ENCODE measurements around the gene MYO15A.

DNA sequence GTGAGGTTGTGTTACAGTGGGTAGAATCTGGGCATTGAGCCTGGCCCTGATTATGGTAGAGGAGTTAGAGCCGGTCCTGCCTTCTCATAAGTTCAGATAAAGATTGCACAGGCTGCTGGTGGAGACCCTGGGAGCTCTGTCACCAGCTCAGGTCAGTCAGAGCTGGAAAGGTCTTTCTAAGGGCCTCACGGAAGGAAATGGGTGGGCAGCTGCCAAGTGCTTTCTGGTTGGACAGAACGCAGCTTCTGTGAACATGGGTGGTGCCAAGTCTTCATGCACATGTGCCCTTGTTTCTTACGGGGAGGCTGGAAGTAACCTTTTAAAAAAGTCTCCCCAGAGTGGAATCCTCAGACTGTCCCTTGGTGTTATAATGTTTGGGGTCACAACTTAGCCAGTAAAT, 90.0 kb downstream of the MYO15A start:
- TF ChIP-seq EP300 (IDR thresholded peaks at IDR 0.05) (no peak), POLR2A (IDR thresholded peaks at IDR 0.05) (no peak)
- TF ChIP-seq, protein P1, sequence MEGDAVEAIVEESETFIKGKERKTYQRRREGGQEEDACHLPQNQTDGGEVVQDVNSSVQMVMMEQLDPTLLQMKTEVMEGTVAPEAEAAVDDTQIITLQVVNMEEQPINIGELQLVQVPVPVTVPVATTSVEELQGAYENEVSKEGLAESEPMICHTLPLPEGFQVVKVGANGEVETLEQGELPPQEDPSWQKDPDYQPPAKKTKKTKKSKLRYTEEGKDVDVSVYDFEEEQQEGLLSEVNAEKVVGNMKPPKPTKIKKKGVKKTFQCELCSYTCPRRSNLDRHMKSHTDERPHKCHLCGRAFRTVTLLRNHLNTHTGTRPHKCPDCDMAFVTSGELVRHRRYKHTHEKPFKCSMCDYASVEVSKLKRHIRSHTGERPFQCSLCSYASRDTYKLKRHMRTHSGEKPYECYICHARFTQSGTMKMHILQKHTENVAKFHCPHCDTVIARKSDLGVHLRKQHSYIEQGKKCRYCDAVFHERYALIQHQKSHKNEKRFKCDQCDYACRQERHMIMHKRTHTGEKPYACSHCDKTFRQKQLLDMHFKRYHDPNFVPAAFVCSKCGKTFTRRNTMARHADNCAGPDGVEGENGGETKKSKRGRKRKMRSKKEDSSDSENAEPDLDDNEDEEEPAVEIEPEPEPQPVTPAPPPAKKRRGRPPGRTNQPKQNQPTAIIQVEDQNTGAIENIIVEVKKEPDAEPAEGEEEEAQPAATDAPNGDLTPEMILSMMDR (IDR thresholded peaks at IDR 0.05) = no peak
